Globus pallidus (tissue), 1 donor: ENCODE data around the gene USP36.

ENCODE experiments used
- DNase-seq: peaks from one replicate; pipeline ENCODE4 v3.0.0-alpha.2; 2015; ENCODE audit warnings: low spot score

Gene USP36

DNA sequence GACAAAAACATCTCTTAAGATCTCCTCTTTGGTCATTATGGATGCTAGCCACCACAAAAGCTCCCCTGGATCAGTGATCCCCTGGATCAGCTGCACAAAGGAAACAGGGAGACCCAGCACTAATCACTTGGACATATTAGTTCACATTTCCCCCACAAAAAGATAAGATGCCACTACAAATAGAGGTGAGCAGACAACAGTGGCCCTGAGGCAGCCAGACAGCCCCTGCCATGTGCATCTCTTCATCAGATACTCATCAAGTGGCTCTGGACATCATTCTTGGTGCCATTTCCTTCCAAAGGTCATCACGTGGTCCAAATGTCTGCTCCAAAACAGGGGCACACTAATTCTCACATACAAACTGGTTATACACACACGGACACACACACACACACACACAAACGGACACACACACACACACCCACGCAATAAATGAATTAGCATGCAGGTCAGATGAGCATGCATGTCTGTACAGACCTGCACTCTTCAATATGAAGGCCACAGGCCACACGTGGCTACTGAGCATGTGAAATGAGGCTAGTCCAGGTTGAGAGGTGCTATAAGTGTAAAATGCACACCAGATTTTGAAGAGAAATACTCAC, 4.1 kb downstream of the USP36 start:
- DNase-seq, result no peak

DNA sequence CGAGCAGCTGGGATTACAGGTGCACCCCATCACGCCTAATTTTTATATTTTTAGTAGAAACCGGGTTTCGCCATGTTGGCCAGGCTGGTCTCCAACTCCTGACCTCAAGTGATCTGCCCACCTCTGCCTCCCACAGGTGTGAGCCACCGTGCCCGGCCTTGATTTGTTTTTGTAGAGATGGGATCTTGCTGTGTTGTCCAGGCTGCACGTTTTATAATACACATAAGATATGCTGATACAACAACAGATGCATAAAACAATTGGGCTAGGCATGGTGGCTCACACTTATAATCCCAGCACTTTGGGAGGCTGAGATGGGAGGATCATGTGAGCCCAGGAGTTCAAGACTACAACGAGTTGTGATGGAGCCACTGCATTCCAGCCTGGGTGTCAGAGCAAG, 6.0 kb downstream of the USP36 start:
- DNase-seq, result no peak

DNA sequence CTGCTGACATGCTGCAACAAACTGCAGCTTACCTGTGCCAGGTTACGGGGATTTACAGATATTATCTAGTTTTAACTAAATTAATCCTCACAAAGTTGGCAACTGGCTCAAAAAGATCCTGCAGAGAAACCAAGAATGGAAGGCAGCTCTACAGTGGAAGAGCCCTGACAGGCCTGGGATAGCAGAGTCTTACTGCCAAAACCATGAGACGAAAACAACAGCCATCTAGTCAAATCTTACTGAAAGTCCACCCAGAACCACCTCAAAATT, 8.1 kb downstream of the USP36 start:
- DNase-seq, result no peak

DNA sequence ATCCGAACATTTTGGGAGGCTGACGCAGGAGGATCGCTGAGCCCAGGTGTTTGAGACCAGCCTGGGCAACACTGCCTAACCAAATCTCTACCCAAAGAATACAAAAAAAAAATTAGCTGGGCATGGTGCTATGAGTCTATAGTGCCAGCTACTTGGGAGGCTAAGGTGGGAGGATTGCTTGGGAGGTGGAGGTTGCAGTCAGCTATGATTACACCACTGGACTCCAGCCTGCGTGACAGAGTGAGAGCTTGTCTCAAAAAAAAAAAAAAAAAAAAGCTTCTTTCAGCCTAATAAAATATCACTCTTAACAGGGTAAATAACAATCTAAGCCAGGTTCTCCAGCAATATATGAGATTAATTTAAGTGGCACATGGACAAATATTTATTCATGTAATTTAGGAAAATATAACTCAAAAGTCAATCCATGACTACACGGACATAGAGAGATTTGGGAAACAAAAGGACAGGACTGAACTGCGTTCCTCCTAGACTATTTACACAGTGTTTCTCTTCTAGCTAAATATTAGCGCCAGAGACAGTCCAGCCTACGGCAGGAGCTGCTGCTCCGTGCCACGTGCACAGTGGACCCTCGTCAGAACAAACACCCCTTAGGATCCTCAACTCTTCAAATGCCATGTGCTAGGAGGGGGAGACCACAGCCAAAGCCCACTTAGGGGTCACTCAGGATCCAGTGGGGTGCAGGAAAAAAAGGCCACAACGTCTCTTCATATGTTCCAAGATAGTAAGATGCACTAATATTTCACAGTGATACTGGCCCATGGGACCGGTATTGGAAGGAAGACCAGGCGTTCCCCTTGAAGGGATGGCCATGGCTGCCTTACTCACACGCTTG, 8.7 kb downstream of the USP36 start:
- no peak for DNase-seq

DNA sequence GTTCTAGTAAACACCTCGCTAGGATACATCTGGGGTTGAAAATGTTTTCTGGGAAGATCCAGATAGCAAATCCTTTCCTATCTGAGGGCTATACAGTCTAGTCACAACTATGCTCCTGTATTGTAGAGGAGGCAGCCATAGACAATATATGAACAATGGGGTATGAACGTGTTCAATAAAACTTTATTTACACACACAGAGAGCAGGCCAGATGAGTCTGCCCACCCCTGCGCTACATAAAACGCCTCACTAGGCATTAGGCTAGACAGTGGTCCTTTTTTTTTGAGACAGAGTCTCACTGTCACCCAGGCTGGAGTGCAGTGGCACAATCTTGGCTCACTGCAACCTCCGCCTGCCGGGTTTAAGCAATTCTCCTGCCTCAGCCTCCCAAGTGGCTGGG, 11.1 kb downstream of the USP36 start:
- no peak for DNase-seq

DNA sequence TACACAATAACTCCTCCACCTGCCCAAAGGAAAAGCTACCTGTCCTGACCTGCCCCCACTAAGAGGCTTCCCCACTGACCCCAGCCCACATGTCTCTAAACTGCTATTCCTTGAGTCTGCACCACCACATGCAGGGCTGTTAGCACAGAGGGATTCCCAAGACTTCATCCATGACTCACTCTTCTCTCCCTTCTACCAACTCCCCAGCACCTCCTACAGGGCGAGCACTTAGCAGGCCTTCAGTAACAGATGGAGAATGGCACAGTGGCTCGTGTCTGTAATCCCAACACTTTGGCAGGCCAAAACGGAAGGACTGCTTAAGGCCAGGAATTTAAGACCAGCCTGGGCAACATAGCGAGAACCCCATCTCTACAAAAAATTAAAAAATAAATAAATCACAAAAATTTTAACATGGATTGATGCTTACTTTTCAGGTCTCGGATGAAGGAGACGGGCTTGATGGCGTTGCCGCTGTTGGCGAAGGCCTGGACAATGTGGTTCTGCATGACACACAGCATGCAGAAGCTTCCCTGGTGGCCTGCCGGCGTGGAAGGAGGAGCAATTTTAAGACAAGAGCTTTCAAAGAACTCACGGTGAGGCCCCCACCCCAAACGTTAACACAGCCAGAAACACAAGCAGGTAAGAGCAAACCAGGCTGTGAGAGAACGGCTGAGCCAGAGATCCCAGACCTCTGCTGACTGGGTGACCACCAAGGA, 12.0 kb downstream of the USP36 start:
- no peak for DNase-seq

DNA sequence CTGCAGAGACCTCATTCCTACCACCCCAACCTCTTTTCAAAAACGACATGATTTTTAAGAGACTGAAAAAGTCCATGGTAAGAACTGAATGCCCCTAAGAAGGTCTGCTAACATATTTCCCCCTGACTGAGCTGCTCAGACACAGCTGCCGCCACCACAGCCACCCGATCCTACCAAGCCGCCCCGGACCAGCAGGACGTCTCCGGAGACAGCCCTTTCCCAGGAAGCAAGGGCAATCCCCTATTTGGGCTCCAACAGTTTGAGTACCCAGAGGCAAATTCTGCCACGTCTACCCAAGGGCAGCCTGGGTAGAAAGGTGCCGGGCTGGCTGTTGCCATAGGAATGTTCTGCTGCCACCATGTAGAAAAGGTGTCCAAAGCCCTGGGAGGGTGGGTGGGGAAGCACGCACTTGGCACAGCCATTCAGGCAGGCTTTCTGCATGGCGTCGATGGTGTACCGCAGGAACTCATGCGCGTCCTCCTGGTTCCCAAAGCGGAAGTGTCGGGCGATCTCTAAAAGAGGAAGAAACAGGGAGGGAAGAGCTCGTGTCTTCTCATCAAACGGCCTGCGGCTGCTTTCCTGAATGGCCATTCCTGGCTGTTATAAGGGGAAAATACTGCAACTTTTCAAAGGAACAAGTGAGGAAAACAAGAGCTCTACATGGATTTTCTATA, 13.6 kb downstream of the USP36 start:
- peak; percentile 36 for DNase-seq

DNA sequence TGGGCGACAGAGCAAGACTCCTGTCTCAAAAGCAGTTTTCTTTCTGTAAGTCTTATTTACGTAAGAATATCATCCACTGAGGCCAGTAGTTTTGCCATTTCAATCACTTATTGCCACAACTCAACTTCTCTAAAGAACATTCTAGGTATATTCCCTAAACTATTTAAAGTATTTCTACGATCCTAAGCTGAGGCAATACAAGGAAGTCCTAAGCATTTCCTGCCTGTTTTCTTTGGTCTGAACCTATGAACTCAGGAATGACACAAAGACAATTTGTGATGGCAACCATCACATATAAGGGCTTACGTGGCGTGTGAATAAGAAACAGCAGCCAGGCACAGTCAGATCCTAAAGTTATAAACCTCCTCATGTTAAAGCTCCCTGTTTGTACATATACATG, 14.2 kb downstream of the USP36 start:
- no peak for DNase-seq

DNA sequence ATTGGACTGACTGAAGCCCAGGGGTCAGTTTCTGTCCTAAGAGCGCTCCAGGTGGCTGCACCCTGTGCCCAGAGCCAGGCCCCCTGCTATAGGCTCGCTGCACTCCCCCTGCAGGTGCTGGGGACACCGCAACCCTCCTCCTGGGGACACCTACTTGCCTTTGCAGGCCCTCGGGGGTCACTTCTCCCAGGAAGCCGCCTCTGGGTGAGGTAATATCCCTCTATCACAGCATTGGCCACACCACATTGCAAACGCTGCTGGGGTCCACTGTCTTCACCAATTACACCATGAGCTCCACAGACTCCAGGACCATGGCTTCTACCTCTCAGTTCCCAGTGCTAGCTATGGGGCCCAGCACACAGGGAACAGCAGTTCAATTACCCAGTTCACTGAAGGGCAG, 14.9 kb downstream of the USP36 start:
- DNase-seq, result no peak

DNA sequence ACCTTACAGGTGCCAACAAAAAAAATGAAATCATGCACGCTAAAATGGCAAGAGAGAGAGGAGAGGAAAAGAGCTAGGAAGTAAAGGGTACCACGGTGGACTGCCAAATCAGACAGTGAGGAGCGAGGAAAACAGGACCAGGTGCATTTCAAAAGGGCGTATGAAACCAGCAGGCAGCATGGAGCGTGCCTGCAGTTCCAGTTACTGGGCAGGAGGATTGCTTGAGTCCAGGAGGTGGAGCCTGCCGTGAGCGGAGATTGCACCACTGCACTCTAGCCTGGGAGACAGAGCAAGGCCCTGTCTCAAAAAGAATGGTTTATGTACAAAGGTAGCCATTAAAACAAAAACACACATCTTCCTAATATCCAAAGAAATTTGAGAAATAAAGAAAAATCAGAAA, 16.4 kb downstream of the USP36 start:
- no peak for DNase-seq

DNA sequence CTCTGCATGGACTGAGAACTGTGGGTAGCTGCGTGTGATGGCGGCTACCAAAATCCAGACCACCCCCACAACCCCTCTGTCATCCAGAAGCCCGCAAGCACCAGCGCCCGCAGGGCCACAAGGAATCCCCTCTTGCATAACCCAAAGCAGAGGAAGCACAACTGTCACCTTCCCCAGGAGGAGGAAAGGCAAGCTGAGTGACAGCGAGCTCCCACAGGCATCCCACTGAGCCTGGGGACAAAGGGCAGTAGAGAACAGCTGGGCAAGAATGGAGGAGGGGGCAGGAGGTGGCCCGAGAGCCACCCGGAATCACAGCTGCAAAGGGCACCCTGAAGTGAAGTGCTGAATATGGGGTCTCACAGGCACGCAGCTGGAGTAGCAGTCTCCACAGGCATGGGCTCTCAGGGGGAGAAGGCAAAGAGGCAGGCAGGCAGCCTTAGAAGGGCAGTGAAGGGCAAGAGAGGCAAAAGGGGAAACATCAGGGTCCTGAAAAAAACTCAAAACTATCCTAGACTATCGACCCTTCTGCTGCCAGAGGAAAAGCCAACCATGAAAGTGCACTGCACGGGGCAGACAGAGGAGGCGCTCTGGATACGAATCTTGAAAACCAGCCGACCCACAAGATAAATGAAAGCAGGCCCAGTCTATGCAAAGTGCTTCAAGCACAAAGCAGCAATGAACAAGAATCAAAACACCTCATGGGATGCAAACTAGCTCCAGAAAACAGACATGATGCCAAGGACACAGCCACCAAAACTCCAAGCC, 17.1 kb downstream of the USP36 start:
- DNase-seq, result no peak

DNA sequence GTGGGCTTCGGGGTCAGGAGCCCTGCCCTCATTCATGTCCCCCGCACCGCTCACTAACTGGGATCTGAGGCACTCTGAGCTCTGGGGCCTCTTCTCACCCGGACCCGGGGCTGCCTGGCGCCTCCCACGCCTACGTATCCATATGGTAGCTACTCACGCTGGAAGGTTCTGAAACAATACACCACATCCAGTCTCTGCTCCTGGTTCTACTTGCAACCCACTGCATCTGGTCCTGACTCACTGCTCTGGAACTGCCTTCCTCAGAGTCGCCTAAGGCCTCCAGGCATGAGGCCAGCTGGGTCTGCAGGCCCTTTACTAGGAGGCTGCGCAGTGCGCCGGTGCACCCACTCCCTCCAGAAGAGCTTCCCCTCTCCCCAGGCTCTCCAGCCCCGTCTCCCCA, 18.1 kb downstream of the USP36 start:
- DNase-seq, result peak; percentile 43

DNA sequence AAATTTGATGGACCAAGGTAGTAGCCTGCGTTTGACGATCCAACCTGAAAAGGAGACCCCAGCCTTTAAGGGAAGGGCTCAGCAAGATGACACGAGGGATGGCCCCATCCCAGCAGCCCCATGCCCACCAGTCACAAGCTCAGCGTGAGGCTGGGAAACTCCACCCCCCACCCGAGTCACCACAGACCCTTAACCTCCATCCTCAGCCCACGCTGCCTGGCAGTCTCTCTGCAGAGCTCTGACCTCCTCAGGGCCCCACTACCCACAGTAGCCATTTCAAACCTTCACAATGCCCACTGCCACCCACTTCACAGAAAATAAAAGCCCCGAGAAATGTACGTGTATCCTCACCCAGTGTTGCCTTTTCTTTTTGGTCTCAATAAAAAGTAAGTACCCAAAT, 18.7 kb downstream of the USP36 start:
- no peak for DNase-seq

DNA sequence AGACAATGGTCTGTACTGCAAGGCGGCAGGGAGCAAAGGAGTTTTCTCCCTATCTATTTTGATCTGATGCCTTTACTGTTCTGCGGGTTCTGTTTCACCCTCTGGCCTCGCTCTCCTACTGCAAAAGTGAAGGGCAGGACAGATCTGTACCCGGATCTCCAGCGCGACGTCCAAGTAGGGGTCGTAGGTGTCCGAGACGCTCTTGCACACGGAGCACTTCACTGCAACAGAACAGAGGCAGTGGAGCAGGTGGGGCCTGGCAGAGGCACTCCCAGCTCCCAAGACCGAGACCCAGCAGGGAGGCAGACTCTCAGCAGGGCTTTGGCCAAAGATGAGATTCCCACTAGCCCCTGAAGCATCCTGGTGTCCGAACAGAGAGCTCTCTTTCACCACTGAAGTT, 19.8 kb downstream of the USP36 start:
- no peak for DNase-seq

DNA sequence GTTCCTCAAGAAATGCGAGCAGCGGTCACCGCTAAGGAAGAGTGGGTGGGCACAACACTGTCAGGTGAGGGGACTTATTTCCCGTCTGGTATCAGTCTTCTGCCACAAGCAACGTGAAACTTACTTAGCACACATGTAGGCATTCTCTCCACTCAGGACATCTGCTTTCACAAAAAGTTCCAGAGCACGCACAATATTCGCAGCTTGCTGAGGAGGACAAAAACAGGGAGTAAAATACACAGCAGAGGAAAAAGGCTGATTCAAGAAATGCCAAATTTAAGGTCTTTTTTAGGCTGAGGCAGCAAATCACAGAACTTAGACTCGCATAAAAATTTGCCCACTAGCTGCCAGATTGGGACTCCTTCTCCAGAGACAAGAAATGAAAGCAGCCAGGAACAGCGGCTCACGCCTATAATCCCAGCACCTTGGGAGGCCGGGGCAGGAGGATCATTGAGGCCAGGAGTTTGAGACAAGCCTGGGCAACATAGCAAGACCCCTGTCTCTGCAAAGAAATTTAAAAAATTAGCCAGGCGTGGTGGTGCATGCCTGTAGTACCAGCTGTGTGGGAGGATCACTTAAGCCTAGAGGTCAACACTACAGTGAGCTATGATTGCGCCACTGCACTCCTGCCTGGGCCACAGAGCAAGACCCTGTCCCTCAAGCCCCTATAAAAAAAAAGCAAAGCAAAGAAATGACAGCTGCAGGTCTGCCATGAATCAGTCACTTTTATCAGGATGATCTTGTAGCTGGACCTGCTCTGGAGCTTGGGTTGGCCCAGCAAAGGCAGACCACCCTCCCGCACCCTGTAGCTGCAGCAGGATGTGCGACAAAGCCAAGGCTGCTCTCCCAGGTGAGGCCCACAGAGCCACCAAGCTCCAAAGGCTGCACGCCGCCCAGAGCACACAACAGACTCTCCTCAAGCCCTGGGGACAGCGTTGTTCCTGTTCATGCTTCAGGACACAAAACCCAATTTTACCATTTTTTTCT, 20.5 kb downstream of the USP36 start:
- DNase-seq, result no peak

DNA sequence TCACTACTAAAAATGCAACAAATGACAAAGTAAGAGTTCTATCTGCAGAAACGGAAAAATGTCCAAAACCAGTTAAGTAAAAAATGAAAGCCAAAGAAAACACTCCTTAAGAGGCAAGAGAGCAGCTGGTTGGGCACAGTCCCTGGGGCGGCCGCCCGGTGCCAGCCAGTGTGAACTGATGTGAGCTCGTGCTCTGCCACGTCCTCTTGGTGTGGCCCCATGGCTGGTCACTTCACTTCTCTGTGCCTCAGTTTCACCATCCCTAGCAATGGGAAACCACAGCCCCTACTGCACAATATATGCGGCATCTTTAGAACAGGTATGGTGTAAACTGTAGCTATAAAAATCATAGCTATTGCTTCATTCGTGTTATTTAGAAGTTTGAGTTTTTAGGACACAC, 21.2 kb downstream of the USP36 start:
- DNase-seq, result no peak

DNA sequence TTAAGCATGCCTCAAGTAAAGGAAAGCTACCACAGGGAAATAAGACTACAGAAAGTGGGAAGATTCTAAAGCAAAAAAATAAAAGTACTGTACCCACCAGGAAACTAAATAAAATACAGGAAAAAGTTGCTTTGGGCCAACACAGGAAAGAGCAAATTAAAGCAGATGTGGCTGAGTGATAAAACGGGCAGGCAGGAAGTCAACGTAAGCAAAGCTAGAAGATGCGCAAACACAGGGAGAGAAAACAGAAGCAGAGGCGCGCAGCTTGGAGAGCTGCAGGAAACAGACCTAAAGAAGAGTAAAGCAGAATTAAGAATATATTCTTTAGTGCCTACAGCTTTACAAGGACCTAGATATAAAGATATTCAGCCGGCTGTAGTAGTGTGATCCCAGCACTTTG, 21.7 kb downstream of the USP36 start:
- DNase-seq, result no peak

DNA sequence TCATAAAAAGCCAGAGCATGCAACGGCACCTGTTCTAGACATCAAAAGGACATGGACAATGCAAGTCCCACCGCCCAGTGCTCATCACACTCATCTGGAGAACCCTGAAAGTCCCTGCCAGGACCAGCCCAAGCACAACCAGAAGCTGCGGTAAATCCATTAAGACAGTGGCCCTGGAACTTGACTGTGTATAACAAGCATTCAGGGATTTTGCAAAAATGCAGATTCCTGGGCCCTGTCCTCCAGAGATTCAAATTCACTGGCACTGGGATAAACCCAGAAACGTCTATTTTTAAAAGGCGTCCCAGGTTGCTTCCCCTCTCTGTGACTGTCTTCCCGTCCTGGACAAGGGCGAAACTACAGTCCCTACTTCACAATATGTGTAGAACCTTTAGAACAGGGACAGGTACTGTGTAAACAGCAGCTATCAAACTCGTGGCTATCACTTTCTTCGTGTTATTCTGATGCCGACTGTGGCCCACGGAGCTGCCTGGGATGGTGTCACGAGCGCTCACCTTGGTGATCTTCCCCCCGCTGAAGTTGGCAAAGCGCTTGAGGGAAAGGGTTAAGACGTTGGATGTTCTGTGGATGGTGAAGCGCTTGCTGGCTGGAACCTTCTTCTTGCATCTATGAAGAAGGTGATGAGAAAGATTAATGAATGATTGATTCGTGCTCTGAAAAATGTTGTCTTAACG, 22.3 kb downstream of the USP36 start:
- DNase-seq, result no peak

DNA sequence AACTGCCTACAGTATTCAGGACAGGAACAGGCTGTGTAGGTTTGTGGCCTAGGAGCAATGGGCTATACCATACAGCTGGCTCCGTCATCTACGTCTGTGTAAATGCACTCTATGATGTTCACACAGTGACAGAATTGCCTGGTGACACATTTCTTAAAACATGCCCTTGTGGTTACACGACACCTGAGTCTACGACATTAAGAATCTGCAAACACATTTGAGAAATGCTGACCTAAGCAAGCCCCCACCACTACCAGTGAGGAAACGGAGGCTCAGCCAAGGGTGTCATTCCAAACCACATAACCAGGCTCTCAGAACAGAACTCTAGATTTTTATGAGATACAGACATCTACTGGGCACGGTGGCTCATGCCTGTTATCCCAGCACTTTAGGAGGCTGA, 23.5 kb downstream of the USP36 start:
- no peak for DNase-seq

DNA sequence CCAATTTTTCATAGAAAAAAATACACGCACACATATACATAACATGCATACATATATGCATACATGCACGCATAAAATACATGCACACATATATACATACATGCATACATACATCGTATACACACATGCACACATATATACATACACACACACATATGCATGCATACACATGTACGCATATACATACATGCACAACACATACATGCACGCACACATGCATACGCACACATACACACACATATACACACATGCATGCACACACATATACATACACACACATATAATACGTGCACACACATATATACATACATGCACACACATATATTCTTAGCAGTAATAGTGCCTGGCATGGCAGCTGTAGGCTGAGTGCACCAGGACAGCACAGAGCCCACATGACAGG, 24.9 kb downstream of the USP36 start:
- DNase-seq, result no peak
